Activated CD4-positive, alpha-beta memory T cell treated with anti-CD3 and anti-CD28 coated beads, Interleukin-2, amount 10 ng/mL, durations not matched to agents 7 days and 5 days (primary cell): Measurements from ENCODE around the gene MRAP2. TPM values are rescaled to one million over a fixed set of nuclear protein-coding genes. Genes with fewer than 3 reads are reported as not detected.
"Not testable (repeated sequence)": the region's sequence is repeated elsewhere in the genome, so short reads cannot be mapped to it uniquely, and the experiment has no call there.

Experiments
- CTCF ChIA-PET: fragments of 350-600 bp; sonication (Branson Sonifier 250); formaldehyde crosslinking; loops from one replicate; lab custom pipeline; 2021; ENCODE audit warnings: antibody characterized with exemption, inconsistent platforms; lab: Charles Lee
- POLR2A ChIA-PET: fragments of 350-600 bp; sonication (Branson Sonifier 250); formaldehyde crosslinking; loops from one replicate; lab custom pipeline; 2021; ENCODE audit warnings: antibody characterized with exemption; lab: Charles Lee
- DNase-seq: peaks from one replicate; pipeline ENCODE4 v3.0.0-alpha.2; 2020
- H3K27ac Mint-ChIP-seq: one replicate; pipeline ENCODE4 v1.8.0; 2021; ENCODE audit warnings: mild to moderate bottlenecking, mixed read lengths
- H3K27me3 Mint-ChIP-seq: one replicate; pipeline ENCODE4 v1.8.0; 2021; ENCODE audit warnings: mixed read lengths
- H3K36me3 Mint-ChIP-seq: one replicate; pipeline ENCODE4 v1.8.0; 2021; ENCODE audit warnings: low read depth, mixed read lengths
- H3K4me1 Mint-ChIP-seq: one replicate; pipeline ENCODE4 v1.8.0; 2021; ENCODE audit warnings: mixed read lengths
- H3K4me3 Mint-ChIP-seq: one replicate; pipeline ENCODE4 v1.8.0; 2021; ENCODE audit warnings: mild to moderate bottlenecking, mixed read lengths
- H3K9me3 Mint-ChIP-seq: one replicate; pipeline ENCODE4 v1.8.0; 2021; ENCODE audit warnings: mixed read lengths
- total RNA-seq, 2 experiments: library from RNA; stranded (reverse); gene quantifications; one replicate each; pipeline ENCODE4 v1.2.3, GENCODE V29; 2021

The MRAP2 gene
- total RNA-seq, 2 experiments from 2014 or later: not detected

GRCh38 chr6:84066536-84066935, 33.0 kb downstream of the MRAP2 start:
- no peak overlapping the region for H3K27ac Mint-ChIP-seq
- ChIA-PET POLR2A (no interaction called here), CTCF (no interaction called here)
- H3K9me3 Mint-ChIP-seq: no peaks in the 10 kb centered on the region
- no peak overlapping the region for H3K4me3 Mint-ChIP-seq
- peaks cover 1% of the 10 kb centered on the region for H3K27me3 Mint-ChIP-seq
- H3K4me1 Mint-ChIP-seq: no peaks in the 10 kb centered on the region
- DNase-seq: no peak
- no peaks in the 10 kb centered on the region for H3K36me3 Mint-ChIP-seq

- DNase-seq, CTCF ChIA-PET, H3K9me3 Mint-ChIP-seq, H3K4me1 Mint-ChIP-seq, H3K27me3 Mint-ChIP-seq, H3K36me3 Mint-ChIP-seq, POLR2A ChIA-PET, H3K4me3 Mint-ChIP-seq, H3K27ac Mint-ChIP-seq: not testable (repeated sequence)
Measured at GRCh38 chr6:84068873-84069272, 35.3 kb downstream of the MRAP2 start.

- Mint-ChIP-seq H3K4me1 (no peaks in the 10 kb centered on the region), H3K9me3 (no peaks in the 10 kb centered on the region), H3K36me3 (no peaks in the 10 kb centered on the region), H3K4me3 (no peak overlapping the region), H3K27me3 (peaks cover 3% of the 10 kb centered on the region), H3K27ac (no peak overlapping the region)
- ChIA-PET CTCF (no interaction called here), POLR2A (no interaction called here)
- no peak for DNase-seq
Measured at GRCh38 chr6:84072442-84072997, 38.9 kb downstream of the MRAP2 start.

GRCh38 chr6:84074988-84075781, 41.6 kb downstream of the MRAP2 start:
- POLR2A ChIA-PET: no interaction called here
- no peaks in the 10 kb centered on the region for H3K36me3 Mint-ChIP-seq
- H3K27me3 Mint-ChIP-seq: peaks cover 2% of the 10 kb centered on the region
- CTCF ChIA-PET: no interaction called here
- DNase-seq: no peak
- H3K9me3 Mint-ChIP-seq: no peaks in the 10 kb centered on the region
- no peaks in the 10 kb centered on the region for H3K4me1 Mint-ChIP-seq
- H3K4me3 Mint-ChIP-seq: no peak overlapping the region
- H3K27ac Mint-ChIP-seq: no peak overlapping the region

GRCh38 chr6:84077645-84078044, 44.1 kb downstream of the MRAP2 start:
- DNase-seq: no peak
- no peak overlapping the region for H3K4me3 Mint-ChIP-seq
- H3K36me3 Mint-ChIP-seq: no peaks in the 10 kb centered on the region
- CTCF ChIA-PET: no interaction called here
- H3K4me1 Mint-ChIP-seq: no peaks in the 10 kb centered on the region
- H3K9me3 Mint-ChIP-seq: no peaks in the 10 kb centered on the region
- POLR2A ChIA-PET: no interaction called here
- peaks cover 2% of the 10 kb centered on the region for H3K27me3 Mint-ChIP-seq
- H3K27ac Mint-ChIP-seq: no peak overlapping the region

GRCh38 chr6:84078335-84078734, 44.8 kb downstream of the MRAP2 start:
- peaks cover 6% of the 10 kb centered on the region for H3K27me3 Mint-ChIP-seq
- POLR2A ChIA-PET: no interaction called here

GRCh38 chr6:84081222-84081621, 47.6 kb downstream of the MRAP2 start:
- CTCF ChIA-PET: no interaction called here
- no peaks in the 10 kb centered on the region for H3K9me3 Mint-ChIP-seq
- POLR2A ChIA-PET: no interaction called here

More at GRCh38 chr6:84078335-84078734, 44.8 kb downstream of the MRAP2 start:
- no peak overlapping the region for H3K27ac Mint-ChIP-seq
- no peaks in the 10 kb centered on the region for H3K4me1 Mint-ChIP-seq
- CTCF ChIA-PET: no interaction called here
- DNase-seq: no peak
- no peaks in the 10 kb centered on the region for H3K9me3 Mint-ChIP-seq
- no peaks in the 10 kb centered on the region for H3K36me3 Mint-ChIP-seq
- no peak overlapping the region for H3K4me3 Mint-ChIP-seq

GRCh38 chr6:84082689-84083265, 49.2 kb downstream of the MRAP2 start:
- DNase-seq: no peak
- CTCF ChIA-PET: no interaction called here
- Mint-ChIP-seq H3K27me3 (peaks cover 6% of the 10 kb centered on the region), H3K4me1 (no peaks in the 10 kb centered on the region), H3K9me3 (no peaks in the 10 kb centered on the region), H3K27ac (no peak overlapping the region), H3K4me3 (no peak overlapping the region), H3K36me3 (no peaks in the 10 kb centered on the region)
- POLR2A ChIA-PET: no interaction called here

More at GRCh38 chr6:84081222-84081621, 47.6 kb downstream of the MRAP2 start:
- peaks cover 6% of the 10 kb centered on the region for H3K27me3 Mint-ChIP-seq
- no peaks in the 10 kb centered on the region for H3K36me3 Mint-ChIP-seq
- no peaks in the 10 kb centered on the region for H3K4me1 Mint-ChIP-seq
- no peak for DNase-seq
- H3K27ac Mint-ChIP-seq: no peak overlapping the region
- H3K4me3 Mint-ChIP-seq: no peak overlapping the region

GRCh38 chr6:84084705-84085104, 51.1 kb downstream of the MRAP2 start:
- H3K27ac Mint-ChIP-seq, DNase-seq, H3K9me3 Mint-ChIP-seq, H3K4me1 Mint-ChIP-seq, H3K36me3 Mint-ChIP-seq, POLR2A ChIA-PET, H3K27me3 Mint-ChIP-seq, H3K4me3 Mint-ChIP-seq, CTCF ChIA-PET: not testable (repeated sequence)

- no peak for DNase-seq
- Mint-ChIP-seq H3K36me3 (no peaks in the 10 kb centered on the region), H3K27me3 (peaks cover 10% of the 10 kb centered on the region), H3K4me1 (no peaks in the 10 kb centered on the region), H3K9me3 (no peaks in the 10 kb centered on the region), H3K27ac (no peak overlapping the region), H3K4me3 (no peak overlapping the region)
- ChIA-PET POLR2A (no interaction called here), CTCF (no interaction called here)
Measured at GRCh38 chr6:84086056-84086455, 52.5 kb downstream of the MRAP2 start.

GRCh38 chr6:84086545-84087429, 53.2 kb downstream of the MRAP2 start:
- H3K27me3 Mint-ChIP-seq: peaks cover 10% of the 10 kb centered on the region
- ChIA-PET POLR2A (no interaction called here), CTCF (no interaction called here)
- no peak overlapping the region for H3K4me3 Mint-ChIP-seq
- no peak overlapping the region for H3K27ac Mint-ChIP-seq
- no peaks in the 10 kb centered on the region for H3K4me1 Mint-ChIP-seq
- H3K36me3 Mint-ChIP-seq: no peaks in the 10 kb centered on the region
- no peak for DNase-seq
- no peaks in the 10 kb centered on the region for H3K9me3 Mint-ChIP-seq

- ChIA-PET CTCF (no interaction called here), POLR2A (no interaction called here)
- Mint-ChIP-seq H3K36me3 (no peaks in the 10 kb centered on the region), H3K27ac (no peak overlapping the region), H3K27me3 (peaks cover 4% of the 10 kb centered on the region), H3K4me3 (no peak overlapping the region), H3K9me3 (no peaks in the 10 kb centered on the region), H3K4me1 (no peaks in the 10 kb centered on the region)
- DNase-seq: no peak
Measured at GRCh38 chr6:84089081-84089480, 55.5 kb downstream of the MRAP2 start.

- no peaks in the 10 kb centered on the region for H3K4me1 Mint-ChIP-seq
- H3K9me3 Mint-ChIP-seq: no peaks in the 10 kb centered on the region
- CTCF ChIA-PET: no interaction called here
- no peak for DNase-seq
- H3K27me3 Mint-ChIP-seq: peaks cover 4% of the 10 kb centered on the region
- no peak overlapping the region for H3K27ac Mint-ChIP-seq
- no peaks in the 10 kb centered on the region for H3K36me3 Mint-ChIP-seq
- POLR2A ChIA-PET: no interaction called here
- no peak overlapping the region for H3K4me3 Mint-ChIP-seq
Measured at GRCh38 chr6:84089552-84089951, 56.0 kb downstream of the MRAP2 start.
